Hepatocyte (in vitro differentiated cells): ENCODE results near the gene IFFO2.

Experiments
- CTCF ChIP-seq: fragments of 200-600 bp; sonication (generic); IDR thresholded peaks from 2 replicates; pipeline ENCODE4 v1.5.1; 2016; ENCODE audit warnings: antibody characterized with exemption, mild to moderate bottlenecking; ENCODE audit not compliant: poor library complexity
- EZH2 ChIP-seq: fragments of 200-600 bp; sonication (generic); IDR thresholded peaks from 2 replicates; pipeline ENCODE4 v1.6.1; 2016; ENCODE audit warnings: antibody characterized with exemption, mild to moderate bottlenecking, borderline replicate concordance
- EZH2phosphoT487 ChIP-seq: fragments of 200-600 bp; sonication (generic); IDR thresholded peaks from one replicate; pipeline ENCODE4 v1.6.1; 2018; ENCODE audit warnings: antibody characterized with exemption, mild to moderate bottlenecking, low read depth, moderate library complexity; ENCODE audit not compliant: unreplicated experiment, severe bottlenecking

- no peak for TF ChIP-seq CTCF
- no peak for TF ChIP-seq EZH2
- TF ChIP-seq EZH2phosphoT487, result no peak
Observed at GRCh38 chr1:18895317-18895716, 61.2 kb downstream of the IFFO2 start.
